GM21515 (cell line): ENCODE data around the gene NR3C1.

Experiments used
- ATAC-seq: cut with Tn5 transposase; IDR thresholded peaks from one replicate; pipeline ENCODE4 v1.9.1; 2021; ENCODE audit not compliant: unreplicated experiment

NR3C1 gene

GRCh38 chr5:143271431-143271830 lies 132.1 kb downstream of the NR3C1 start:
- ATAC-seq = no peak

- ATAC-seq = no peak
Observed at GRCh38 chr5:143268388-143268787, 135.1 kb downstream of the NR3C1 start.

- ATAC-seq = no peak
Observed at GRCh38 chr5:143267186-143267585, 136.3 kb downstream of the NR3C1 start.

GRCh38 chr5:143265995-143266394 lies 137.5 kb downstream of the NR3C1 start:
- ATAC-seq = no peak

- no peak for ATAC-seq
Observed at GRCh38 chr5:143263272-143263810, 140.1 kb downstream of the NR3C1 start.

GRCh38 chr5:143262393-143263174 lies 140.9 kb downstream of the NR3C1 start:
- ATAC-seq = peak; percentile 60

- ATAC-seq = no peak
Observed at GRCh38 chr5:143261748-143262392, 141.6 kb downstream of the NR3C1 start.

GRCh38 chr5:143259254-143259605 lies 144.3 kb downstream of the NR3C1 start:
- no peak for ATAC-seq

- ATAC-seq = no peak
Observed at GRCh38 chr5:143258559-143259253, 144.8 kb downstream of the NR3C1 start.

- ATAC-seq = no peak
Observed at GRCh38 chr5:143254819-143255218, 148.7 kb downstream of the NR3C1 start.

GRCh38 chr5:143251946-143252345 lies 151.5 kb downstream of the NR3C1 start:
- no peak for ATAC-seq

- no peak for ATAC-seq
Observed at GRCh38 chr5:143251190-143251589, 152.3 kb downstream of the NR3C1 start.

- ATAC-seq = no peak
Observed at GRCh38 chr5:143249851-143250250, 153.6 kb downstream of the NR3C1 start.

- no peak for ATAC-seq
Observed at GRCh38 chr5:143248822-143249579, 154.5 kb downstream of the NR3C1 start.

- no peak for ATAC-seq
Observed at GRCh38 chr5:143248391-143248790, 155.1 kb downstream of the NR3C1 start.

- no peak for ATAC-seq
Observed at GRCh38 chr5:143247134-143247815, 156.2 kb downstream of the NR3C1 start.

GRCh38 chr5:143245929-143246561 lies 157.4 kb downstream of the NR3C1 start:
- no peak for ATAC-seq

- no peak for ATAC-seq
Observed at GRCh38 chr5:143244990-143245389, 158.5 kb downstream of the NR3C1 start.

GRCh38 chr5:143244000-143244736 lies 159.3 kb downstream of the NR3C1 start:
- no peak for ATAC-seq
